GM23248 (cell line): Measurements from ENCODE around the gene KY. TPM values are rescaled to one million over a fixed set of nuclear protein-coding genes. Genes with fewer than 3 reads are reported as not detected.

Experiments used
- DNase-seq: peaks from one replicate; pipeline ENCODE4 v3.0.0-alpha.2; 2015
- H2AFZ ChIP-seq: fragments of 200-600 bp; sonication (generic); 2 replicates; pipeline ENCODE4 v1.6.1; 2016; ENCODE audit warnings: antibody characterized with exemption
- H3F3A ChIP-seq: fragments of 200-600 bp; sonication (generic); 2 replicates; pipeline ENCODE4 v1.6.1; 2016; ENCODE audit warnings: mild to moderate bottlenecking, antibody characterized with exemption, mixed run types; ENCODE audit not compliant: insufficient read depth
- H3K27ac ChIP-seq: fragments of 200-600 bp; sonication (generic); 2 replicates; pipeline ENCODE4 v1.5.1; 2016; ENCODE audit warnings: mild to moderate bottlenecking
- H3K27me3 ChIP-seq: fragments of 200-600 bp; sonication (generic); replicated peaks from 2 replicates; pipeline ENCODE4 v1.6.1; 2016; ENCODE audit warnings: mild to moderate bottlenecking; ENCODE audit not compliant: insufficient read depth
- H3K36me3 ChIP-seq: fragments of 200-600 bp; sonication (generic); 2 replicates; pipeline ENCODE4 v1.6.1; 2016; ENCODE audit warnings: low read depth, mild to moderate bottlenecking
- H3K4me1 ChIP-seq: fragments of 200-600 bp; sonication (generic); 2 replicates; pipeline ENCODE4 v1.6.1; 2016; ENCODE audit warnings: mild to moderate bottlenecking; ENCODE audit not compliant: insufficient read depth
- H3K4me2 ChIP-seq: fragments of 200-600 bp; sonication (generic); one replicate; pipeline ENCODE4 v1.6.1; 2016; ENCODE audit warnings: mild to moderate bottlenecking; ENCODE audit not compliant: unreplicated experiment
- H3K4me3 ChIP-seq: fragments of 200-600 bp; sonication (generic); 2 replicates; pipeline ENCODE4 v1.5.1; 2016; ENCODE audit warnings: mild to moderate bottlenecking
- H3K79me2 ChIP-seq: fragments of 200-600 bp; sonication (generic); 2 replicates; pipeline ENCODE4 v1.6.1; 2016; ENCODE audit warnings: mild to moderate bottlenecking; ENCODE audit not compliant: insufficient read depth
- H3K9ac ChIP-seq: fragments of 200-600 bp; sonication (generic); 2 replicates; pipeline ENCODE4 v1.6.1; 2016; ENCODE audit warnings: mild to moderate bottlenecking
- H3K9me2 ChIP-seq: fragments of 200-600 bp; sonication (generic); 2 replicates; pipeline ENCODE4 v1.6.1; 2016; ENCODE audit warnings: mixed run types, mild to moderate bottlenecking, moderate library complexity; ENCODE audit not compliant: insufficient read depth
- H3K9me3 ChIP-seq: fragments of 200-600 bp; sonication (generic); one replicate; pipeline ENCODE4 v1.6.1; 2017; ENCODE audit warnings: low read depth
- H4K20me1 ChIP-seq: fragments of 200-600 bp; sonication (generic); 2 replicates; pipeline ENCODE4 v1.6.0; 2016; ENCODE audit not compliant: insufficient read depth
- EZH2 ChIP-seq: fragments of 200-600 bp; sonication (generic); IDR thresholded peaks from 2 replicates; pipeline ENCODE4 v1.6.1; 2018; ENCODE audit warnings: antibody characterized with exemption, mild to moderate bottlenecking; ENCODE audit not compliant: insufficient read depth, poor library complexity, severe bottlenecking
- EZH2phosphoT487 ChIP-seq: fragments of 200-600 bp; sonication (generic); IDR thresholded peaks from 2 replicates; pipeline ENCODE4 v1.6.1; 2018; ENCODE audit warnings: antibody characterized with exemption, moderate library complexity, mild to moderate bottlenecking, low read depth; ENCODE audit not compliant: insufficient read depth
- WGBS, 2 experiments: methylation state at CpG; one replicate each; pipeline ENCODE4 v1.1.6; 2015 to 2017; ENCODE audit warnings: low lambda C conversion rate in 2 of 2, low coverage in 1 of 2; ENCODE audit errors: missing lambda C conversion rate in 2 of 2; 5-methylcytosine and 5-hydroxymethylcytosine counted together
- in situ Hi-C: fragments of 300-500 bp; cut with MboI; formaldehyde crosslinking; loops from 2 replicates; pipeline ENCODE4 v1.15.0; 2020
- polyA plus RNA-seq: library from polyadenylated mRNA; unstranded; fragments of >200 nt; fragmentation: Nextera tagmentation; extraction: Ambion mirVana; gene quantifications from 2 replicates; pipeline ENCODE4 v1.2.1, GENCODE V29; 2016
- total RNA-seq: library from RNA; depleted of rRNA; stranded (reverse); fragments of >200 nt; shearing (Covaris generic); gene quantifications from 2 replicates; pipeline ENCODE4 v1.2.3, GENCODE V29; 2014

KY gene
- total and polyA plus RNA-seq, 2 experiments from 2014 or later = 0.65 to 0.76 TPM

GRCh38 chr3:134696155-134696554, 45.3 kb upstream of the KY start:
- Histone ChIP-seq H3K79me2 (no peaks in the 10 kb centered on the region), H3K9me2 (no peaks in the 10 kb centered on the region), H3K27me3 (no peaks in the 10 kb centered on the region), H3K4me3 (no peak overlapping the region), H3K9me3 (no peaks in the 10 kb centered on the region), H2AFZ (no peak overlapping the region), H3K4me2 (no peak overlapping the region), H3K9ac (no peak overlapping the region), H3K4me1 (peaks cover 7% of the 10 kb centered on the region; the same call in 1 of the 2 replicates), H3K36me3 (no peaks in the 10 kb centered on the region), H3F3A (no peaks in the 10 kb centered on the region), H4K20me1 (no peaks in the 10 kb centered on the region), H3K27ac (no peak overlapping the region)
- in situ Hi-C loops = no loop called here
- TF ChIP-seq EZH2 (no peak), EZH2phosphoT487 (no peak)
- WGBS, 2 experiments = 94 to 96% methylated on average over 4 of the region's 4 CpGs
- no peak for DNase-seq

GRCh38 chr3:134694946-134695543, 44.2 kb upstream of the KY start:
- H3K4me1 ChIP-seq = peaks cover 12% of the 10 kb centered on the region; the same call in 1 of the 2 replicates
- H3K4me2 ChIP-seq = no peak overlapping the region
- no peaks in the 10 kb centered on the region for H3K9me3 ChIP-seq
- no peak for TF ChIP-seq EZH2
- no peak for TF ChIP-seq EZH2phosphoT487
- no peaks in the 10 kb centered on the region for H3F3A ChIP-seq
- H3K79me2 ChIP-seq = no peaks in the 10 kb centered on the region
- DNase-seq = no peak
- H2AFZ ChIP-seq = no peak overlapping the region
- H4K20me1 ChIP-seq = no peaks in the 10 kb centered on the region
- no peaks in the 10 kb centered on the region for H3K27me3 ChIP-seq
- H3K36me3 ChIP-seq = no peaks in the 10 kb centered on the region
- H3K9me2 ChIP-seq = no peaks in the 10 kb centered on the region
- no peak overlapping the region for H3K27ac ChIP-seq
- no peak overlapping the region for H3K4me3 ChIP-seq
- 72 to 74% methylated on average over 7 of the region's 7 CpGs for WGBS, 2 experiments
- in situ Hi-C loops = no loop called here
- no peak overlapping the region for H3K9ac ChIP-seq

GRCh38 chr3:134694466-134694865, 43.6 kb upstream of the KY start:
- H3K36me3 ChIP-seq = no peaks in the 10 kb centered on the region
- in situ Hi-C loops = no loop called here
- peaks cover 11% of the 10 kb centered on the region; the same call in 1 of the 2 replicates for H3K4me1 ChIP-seq
- no peaks in the 10 kb centered on the region for H3K27me3 ChIP-seq
- no peak overlapping the region for H3K4me3 ChIP-seq
- H3K27ac ChIP-seq = no peak overlapping the region
- TF ChIP-seq EZH2 (no peak), EZH2phosphoT487 (no peak)
- no peak for DNase-seq
- no peaks in the 10 kb centered on the region for H3K9me3 ChIP-seq
- H3K9ac ChIP-seq = no peak overlapping the region
- H3K9me2 ChIP-seq = no peaks in the 10 kb centered on the region
- H2AFZ ChIP-seq = no peak overlapping the region
- H3F3A ChIP-seq = no peaks in the 10 kb centered on the region
- no peaks in the 10 kb centered on the region for H3K79me2 ChIP-seq
- no peaks in the 10 kb centered on the region for H4K20me1 ChIP-seq
- H3K4me2 ChIP-seq = no peak overlapping the region

- peaks cover 9% of the 10 kb centered on the region; the same call in 1 of the 2 replicates for H3K4me1 ChIP-seq
- H3K4me2 ChIP-seq = no peak overlapping the region
- H3K36me3 ChIP-seq = no peaks in the 10 kb centered on the region
- TF ChIP-seq EZH2 (no peak), EZH2phosphoT487 (no peak)
- 80 to 82% methylated on average over 7 of the region's 7 CpGs for WGBS, 2 experiments
- no peaks in the 10 kb centered on the region for H3K27me3 ChIP-seq
- H3F3A ChIP-seq = no peaks in the 10 kb centered on the region
- peak; percentile 41 for DNase-seq
- no peaks in the 10 kb centered on the region for H3K79me2 ChIP-seq
- no peak overlapping the region for H3K4me3 ChIP-seq
- in situ Hi-C loops = no loop called here
- no peak overlapping the region for H3K9ac ChIP-seq
- no peaks in the 10 kb centered on the region for H3K9me3 ChIP-seq
- H3K9me2 ChIP-seq = no peaks in the 10 kb centered on the region
- H4K20me1 ChIP-seq = no peaks in the 10 kb centered on the region
- H3K27ac ChIP-seq = no peak overlapping the region
- H2AFZ ChIP-seq = no peak overlapping the region
Measured at GRCh38 chr3:134693804-134694203, 43.0 kb upstream of the KY start.

- no peak overlapping the region for H3K4me2 ChIP-seq
- no peak overlapping the region for H3K4me3 ChIP-seq
- H3F3A ChIP-seq = no peaks in the 10 kb centered on the region
- no peak overlapping the region for H3K27ac ChIP-seq
- no peaks in the 10 kb centered on the region for H3K9me3 ChIP-seq
- H3K4me1 ChIP-seq = peaks cover 9% of the 10 kb centered on the region; the same call in 1 of the 2 replicates
- H2AFZ ChIP-seq = no peak overlapping the region
- H3K79me2 ChIP-seq = no peaks in the 10 kb centered on the region
- in situ Hi-C loops = no loop called here
- no peak for DNase-seq
- no peaks in the 10 kb centered on the region for H3K27me3 ChIP-seq
- H3K9ac ChIP-seq = no peak overlapping the region
- H4K20me1 ChIP-seq = no peaks in the 10 kb centered on the region
- 77 to 79% methylated on average over 4 of the region's 4 CpGs for WGBS, 2 experiments
- no peaks in the 10 kb centered on the region for H3K9me2 ChIP-seq
- TF ChIP-seq EZH2phosphoT487 = no peak
- H3K36me3 ChIP-seq = no peaks in the 10 kb centered on the region
Measured at GRCh38 chr3:134693226-134693625, 42.4 kb upstream of the KY start.
